Kidney (tissue), 14 donors: ENCODE data around the gene CERS3. TPM values are rescaled to one million over a fixed set of nuclear protein-coding genes. Genes with fewer than 3 reads are reported as not detected.

Experiments used
- DNase-seq, 5 donors: peaks; one replicate each; pipeline ENCODE4 v3.0.0-alpha.2; 2013 to 2020
- FAIRE-seq: peaks from 2 replicates; lab custom pipeline; 2012; peaks lifted over from hg19 to GRCh38; lab: Jason Lieb, UNC
- H3K27ac ChIP-seq, 2 donors: one replicate each; pipeline ENCODE4 v1.7.0; 2013; ENCODE audit warnings: low read depth in 2 of 2, low read length in 2 of 2, inconsistent platforms in 1 of 2
- H3K27me3 ChIP-seq: one replicate; pipeline ENCODE4 v1.7.1; 2013; ENCODE audit warnings: low read length, inconsistent platforms; ENCODE audit not compliant: control insufficient read depth, insufficient read depth
- H3K36me3 ChIP-seq, 3 donors: one replicate each; pipeline versions ENCODE4 v1.7.0 to v1.7.1; 2013; ENCODE audit warnings: low read length in 3 of 3, control low read depth in 1 of 3, inconsistent platforms in 1 of 3; ENCODE audit not compliant: insufficient read depth in 3 of 3, control insufficient read depth in 2 of 3
- H3K4me1 ChIP-seq, 3 donors: one replicate each; pipeline versions ENCODE4 v1.7.0 to v1.7.1; 2013; ENCODE audit warnings: low read length in 3 of 3, inconsistent platforms in 1 of 3, low read depth in 1 of 3; ENCODE audit not compliant: control insufficient read depth in 2 of 3, insufficient read depth in 2 of 3
- H3K4me3 ChIP-seq, 3 donors: one replicate each; pipeline versions ENCODE4 v1.7.0 to v1.8.1; 2013; ENCODE audit warnings: low read length in 3 of 3, control low read depth in 1 of 3, inconsistent platforms in 1 of 3
- H3K9ac ChIP-seq, 3 donors: one replicate each; pipeline versions ENCODE4 v1.7.0 to v1.7.1; 2013; ENCODE audit warnings: low read length in 3 of 3, control low read depth in 1 of 3, inconsistent platforms in 1 of 3
- H3K9me3 ChIP-seq, 3 donors: one replicate each; pipeline versions ENCODE4 v1.7.0 to v1.7.1; 2013; ENCODE audit warnings: low read length in 3 of 3, control low read depth in 1 of 3, inconsistent platforms in 1 of 3; ENCODE audit not compliant: control insufficient read depth in 2 of 3, insufficient read depth in 1 of 3
- CTCF ChIP-seq: IDR thresholded peaks from 3 replicates; pipeline ENCODE4 v1.5.1; 2012; ENCODE audit warnings: mild to moderate bottlenecking, moderate library complexity, borderline replicate concordance; ENCODE audit not compliant: insufficient read depth; ENCODE audit errors: extremely low read depth
- intact Hi-C: fragments of 100-400 bp; cut with DNase I; formaldehyde crosslinking; loops from one replicate; pipeline ENCODE4 v1.11.1; 2022
- polyA plus RNA-seq: library from polyadenylated mRNA; stranded (reverse); fragments of 350-450 nt; fragmentation: Illumina TruSeq; extraction: RNeasy Lipid Tissue Mini Kit (QIAGEN cat#74804); gene quantifications from one replicate; pipeline ENCODE4 v1.2.3, GENCODE V29; 2014; ENCODE audit warnings: low read depth, low replicate concordance; ENCODE audit not compliant: insufficient read depth
- total RNA-seq: library from RNA; stranded (reverse); fragmentation: NEBNext Ultra II Directional; extraction: Animal tissue kit (Norgen Biotek cat#: 25700); gene quantifications from one replicate; pipeline ENCODE4 v1.2.1, GENCODE V29; 2021
- donor health status: control.
- donor health status: control.
- donor health status: control.
- donor health status: control.
- donor health status: control.
- donor health status: DM: yes; HTN: yes; CAD: no.
- donor health status: Normal renal cell carcinoma (clear cell type).

CERS3 gene
- total and polyA plus RNA-seq, 2 donors from 2014 or later: 0.31 TPM; not detected in 1

GRCh38 chr15:100434038-100434437 lies 94.7 kb downstream of the CERS3 start:
- no peaks in the 10 kb centered on the region for H3K9me3 ChIP-seq
- intact Hi-C loops: no loop called here
- no peaks in the 10 kb centered on the region for H3K36me3 ChIP-seq
- H3K4me3 ChIP-seq: no peak overlapping the region
- no peak for DNase-seq
- FAIRE-seq: no peak
- no peak overlapping the region for H3K9ac ChIP-seq
- no peaks in the 10 kb centered on the region for H3K27me3 ChIP-seq
- no peak for TF ChIP-seq CTCF
- H3K27ac ChIP-seq: no peak overlapping the region
- H3K4me1 ChIP-seq: no peaks in the 10 kb centered on the region

GRCh38 chr15:100433304-100433703 lies 95.4 kb downstream of the CERS3 start:
- FAIRE-seq (no peak), DNase-seq (no peak)
- H3K27ac ChIP-seq: no peak overlapping the region
- no peak overlapping the region for H3K9ac ChIP-seq
- no peaks in the 10 kb centered on the region for H3K27me3 ChIP-seq
- no peak for TF ChIP-seq CTCF
- intact Hi-C loops: no loop called here
- H3K36me3 ChIP-seq: no peaks in the 10 kb centered on the region
- no peaks in the 10 kb centered on the region for H3K4me1 ChIP-seq
- H3K9me3 ChIP-seq: no peaks in the 10 kb centered on the region
- H3K4me3 ChIP-seq: no peak overlapping the region

GRCh38 chr15:100430411-100430810 lies 98.3 kb downstream of the CERS3 start:
- no peak overlapping the region for H3K4me3 ChIP-seq
- H3K27ac ChIP-seq: no peak overlapping the region
- intact Hi-C loops: no loop called here
- H3K27me3 ChIP-seq: no peaks in the 10 kb centered on the region
- TF ChIP-seq CTCF: no peak
- no peak overlapping the region for H3K9ac ChIP-seq
- no peaks in the 10 kb centered on the region for H3K36me3 ChIP-seq
- H3K4me1 ChIP-seq: no peaks in the 10 kb centered on the region
- DNase-seq (peak in 1 of 5 donors; percentile 21), FAIRE-seq (no peak)
- H3K9me3 ChIP-seq: no peaks in the 10 kb centered on the region

GRCh38 chr15:100429116-100429728 lies 99.5 kb downstream of the CERS3 start:
- Histone ChIP-seq H3K4me1 (no peaks in the 10 kb centered on the region), H3K27me3 (no peaks in the 10 kb centered on the region), H3K4me3 (no peak overlapping the region), H3K9me3 (peaks cover 0 to 3% (median 0%) of the 10 kb centered on the region in 3 donors), H3K27ac (no peak overlapping the region), H3K9ac (no peak overlapping the region), H3K36me3 (no peaks in the 10 kb centered on the region)
- DNase-seq: no peak
- intact Hi-C loops: no loop called here
- FAIRE-seq: no peak
- no peak for TF ChIP-seq CTCF
